Measurements from ENCODE around the gene MPL.

Gene MPL

GRCh38 chr1:43302721-43303470, 34.7 kb upstream of the MPL start:
- H3K36me3 ChIP-seq (replicated peaks) = no peaks in the 10 kb centered on the region
- H3K27me3 ChIP-seq (ENCODE audit: low read depth) = no peaks in the 10 kb centered on the region
- no peak overlapping the region for H3K4me3 ChIP-seq
- DNase-seq (ENCODE audit: low spot score in 2 of 2) = no peak
- H3K9me3 ChIP-seq = no peaks in the 10 kb centered on the region
- in situ Hi-C loops (cut with MboI; ENCODE audit: low sequenced_read_pairs) = no loop called here
- no peaks in the 10 kb centered on the region for H3K4me1 ChIP-seq

DNA sequence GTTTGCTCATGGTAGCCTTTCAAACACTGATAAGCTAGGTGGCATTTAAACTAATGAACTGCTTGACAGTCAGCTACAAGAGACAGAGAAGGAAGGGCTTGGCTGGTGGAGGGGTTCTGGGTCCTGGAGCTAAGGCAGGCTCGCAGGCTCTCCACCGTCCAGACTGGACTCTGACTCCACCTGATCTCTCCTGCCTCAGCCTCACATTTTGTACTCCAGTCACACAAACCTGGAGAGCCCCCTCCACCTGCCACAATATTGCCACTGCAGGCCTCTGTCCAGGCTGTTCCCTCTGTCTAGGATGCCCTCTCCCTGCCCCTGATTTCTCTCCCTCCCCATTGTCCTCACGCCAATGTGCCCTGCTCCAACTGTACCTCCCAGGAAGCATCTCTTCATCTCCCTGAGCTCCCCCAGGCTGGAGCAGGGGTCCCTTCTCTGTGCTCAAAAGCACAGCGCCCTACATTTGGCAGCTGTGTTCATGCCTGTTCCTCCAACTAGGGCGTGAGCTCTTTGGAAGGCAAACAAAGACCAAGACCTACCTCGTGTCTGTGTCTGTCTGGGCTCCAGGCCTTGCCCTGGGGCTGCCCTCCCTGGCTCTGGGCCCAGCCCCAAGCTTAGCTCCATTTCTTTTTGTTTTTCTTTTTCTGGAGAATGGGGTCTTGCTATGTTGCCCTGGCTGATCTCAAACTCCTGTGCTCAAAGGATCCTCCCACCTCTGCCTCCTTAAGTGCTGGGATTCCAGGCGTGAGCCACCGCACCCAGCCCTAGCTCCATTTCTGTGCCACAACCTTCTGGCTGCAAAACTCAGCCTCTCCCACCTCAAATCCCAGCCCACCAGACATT, 33.9 kb upstream of the MPL start:
- H3K36me3 ChIP-seq (replicated peaks) = no peaks in the 10 kb centered on the region
- H3K27me3 ChIP-seq (ENCODE audit: low read depth) = no peaks in the 10 kb centered on the region
- no peaks in the 10 kb centered on the region for H3K9me3 ChIP-seq
- H3K4me1 ChIP-seq = no peaks in the 10 kb centered on the region
- H3K4me3 ChIP-seq = no peak overlapping the region
- in situ Hi-C loops (cut with MboI; ENCODE audit: low sequenced_read_pairs) = no loop called here
- no peak for DNase-seq (ENCODE audit: low spot score in 2 of 2)

DNA sequence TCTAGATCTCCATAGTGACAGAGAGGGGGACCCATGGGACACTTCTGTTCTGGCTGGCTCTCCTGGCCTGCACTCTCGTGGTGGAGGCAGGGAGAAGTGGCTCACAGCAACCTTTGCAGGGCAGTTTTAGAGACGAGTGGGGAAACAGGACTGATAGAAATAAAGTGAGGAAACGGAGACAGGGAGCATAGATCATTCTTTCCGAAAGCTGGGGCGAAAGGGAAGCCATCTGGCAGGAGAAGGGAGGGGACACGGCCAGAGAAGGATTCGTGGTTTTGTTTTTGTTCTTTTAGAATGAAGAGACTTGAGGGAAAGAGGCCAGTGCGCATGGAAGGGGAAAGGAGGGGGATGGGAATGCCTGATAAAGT, 33.3 kb upstream of the MPL start:
- no peaks in the 10 kb centered on the region for H3K4me1 ChIP-seq
- no peaks in the 10 kb centered on the region for H3K27me3 ChIP-seq (ENCODE audit: low read depth)
- H3K36me3 ChIP-seq (replicated peaks) = no peaks in the 10 kb centered on the region
- H3K9me3 ChIP-seq = no peaks in the 10 kb centered on the region
- DNase-seq (ENCODE audit: low spot score in 2 of 2) = no peak
- in situ Hi-C loops (cut with MboI; ENCODE audit: low sequenced_read_pairs) = no loop called here
- H3K4me3 ChIP-seq = no peak overlapping the region

DNA sequence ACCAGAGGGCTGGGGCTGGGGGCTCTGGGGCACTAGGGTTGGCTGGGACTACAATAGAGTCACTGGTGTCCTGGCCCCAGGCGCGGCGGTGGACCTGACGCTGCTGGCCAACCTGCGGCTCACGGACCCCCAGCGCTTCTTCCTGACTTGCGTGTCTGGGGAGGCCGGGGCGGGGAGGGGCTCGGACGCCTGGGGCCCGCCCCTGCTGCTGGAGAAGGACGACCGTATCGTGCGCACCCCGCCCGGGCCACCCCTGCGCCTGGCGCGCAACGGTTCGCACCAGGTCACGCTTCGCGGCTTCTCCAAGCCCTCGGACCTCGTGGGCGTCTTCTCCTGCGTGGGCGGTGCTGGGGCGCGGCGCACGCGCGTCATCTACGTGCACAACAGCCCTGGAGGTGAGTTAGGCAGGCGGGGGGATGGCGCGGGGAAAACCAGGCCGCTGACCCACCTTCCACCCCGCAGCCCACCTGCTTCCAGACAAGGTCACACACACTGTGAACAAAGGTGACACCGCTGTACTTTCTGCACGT, 32.8 kb upstream of the MPL start:
- DNase-seq (ENCODE audit: low spot score in 2 of 2) = no peak
- H3K4me3 ChIP-seq = no peak overlapping the region
- no peaks in the 10 kb centered on the region for H3K9me3 ChIP-seq
- no peaks in the 10 kb centered on the region for H3K27me3 ChIP-seq (ENCODE audit: low read depth)
- H3K4me1 ChIP-seq = no peaks in the 10 kb centered on the region
- no peaks in the 10 kb centered on the region for H3K36me3 ChIP-seq (replicated peaks)
- in situ Hi-C loops (cut with MboI; ENCODE audit: low sequenced_read_pairs) = no loop called here

DNA sequence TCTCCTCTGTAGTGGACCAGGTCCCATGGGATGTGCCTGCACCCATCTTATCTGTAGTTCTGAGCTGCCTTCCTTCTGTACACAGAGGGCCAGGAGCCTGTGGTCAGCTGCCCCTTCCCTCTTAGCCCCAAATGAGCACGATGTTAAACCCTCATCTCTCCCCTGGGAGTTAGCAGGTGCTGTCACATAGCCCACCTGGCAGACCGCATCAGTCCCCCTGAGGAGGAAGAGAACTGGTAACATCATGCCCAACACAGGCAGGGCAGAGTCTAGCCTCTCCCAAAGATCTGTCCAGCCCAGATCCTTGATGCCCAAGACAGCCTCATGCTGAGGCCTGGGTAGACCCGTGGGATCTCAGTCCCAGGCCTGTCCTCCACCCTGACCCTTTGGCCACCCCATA, 32.2 kb upstream of the MPL start:
- Histone ChIP-seq H3K36me3 (replicated peaks) (no peaks in the 10 kb centered on the region), H3K4me1 (no peaks in the 10 kb centered on the region), H3K4me3 (no peak overlapping the region), H3K27me3 (ENCODE audit: low read depth) (no peaks in the 10 kb centered on the region), H3K9me3 (no peaks in the 10 kb centered on the region)
- DNase-seq (ENCODE audit: low spot score in 2 of 2) = no peak
- in situ Hi-C loops (cut with MboI; ENCODE audit: low sequenced_read_pairs) = no loop called here

GRCh38 chr1:43305926-43306687, 31.5 kb upstream of the MPL start:
- in situ Hi-C loops (cut with MboI; ENCODE audit: low sequenced_read_pairs) = no loop called here

DNA sequence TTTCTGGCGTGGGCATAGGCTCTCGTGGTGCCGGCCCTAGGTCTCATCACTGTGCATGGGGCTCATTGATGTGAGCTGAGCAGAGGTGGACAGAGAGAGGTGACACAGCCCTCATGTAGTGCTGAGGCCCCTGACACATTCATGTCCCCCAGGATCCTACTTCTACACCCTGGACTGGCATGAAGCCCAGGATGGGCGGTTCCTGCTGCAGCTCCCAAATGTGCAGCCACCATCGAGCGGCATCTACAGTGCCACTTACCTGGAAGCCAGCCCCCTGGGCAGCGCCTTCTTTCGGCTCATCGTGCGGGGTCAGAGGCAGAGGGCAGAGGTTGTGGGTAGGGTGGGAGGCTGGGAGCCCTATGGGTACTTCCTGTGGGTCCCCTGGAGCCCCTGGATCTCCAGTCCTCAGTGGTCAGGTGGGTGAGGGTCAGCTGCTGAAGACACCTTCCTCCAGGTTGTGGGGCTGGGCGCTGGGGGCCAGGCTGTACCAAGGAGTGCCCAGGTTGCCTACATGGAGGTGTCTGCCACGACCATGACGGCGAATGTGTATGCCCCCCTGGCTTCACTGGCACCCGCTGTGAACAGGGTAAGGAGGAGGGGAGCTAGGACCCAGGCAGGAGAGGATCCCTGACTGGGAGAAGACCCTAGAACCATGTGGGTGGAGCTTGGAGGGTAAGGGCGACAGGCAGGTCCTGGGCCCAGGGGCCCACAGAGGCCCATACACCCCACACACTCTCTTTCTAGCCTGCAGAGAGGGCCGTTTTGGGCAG, 30.7 kb upstream of the MPL start:
- no peaks in the 10 kb centered on the region for H3K9me3 ChIP-seq
- no peaks in the 10 kb centered on the region for H3K27me3 ChIP-seq (ENCODE audit: low read depth)
- H3K4me3 ChIP-seq = no peak overlapping the region
- DNase-seq (ENCODE audit: low spot score in 2 of 2) = no peak
- H3K36me3 ChIP-seq (replicated peaks) = no peaks in the 10 kb centered on the region
- no peaks in the 10 kb centered on the region for H3K4me1 ChIP-seq
- in situ Hi-C loops (cut with MboI; ENCODE audit: low sequenced_read_pairs) = no loop called here

More at GRCh38 chr1:43305926-43306687, 31.5 kb upstream of the MPL start:
- Histone ChIP-seq H3K4me3 (no peak overlapping the region), H3K27me3 (ENCODE audit: low read depth) (no peaks in the 10 kb centered on the region), H3K4me1 (no peaks in the 10 kb centered on the region), H3K9me3 (no peaks in the 10 kb centered on the region), H3K36me3 (replicated peaks) (no peaks in the 10 kb centered on the region)
- no peak for DNase-seq (ENCODE audit: low spot score in 2 of 2)

DNA sequence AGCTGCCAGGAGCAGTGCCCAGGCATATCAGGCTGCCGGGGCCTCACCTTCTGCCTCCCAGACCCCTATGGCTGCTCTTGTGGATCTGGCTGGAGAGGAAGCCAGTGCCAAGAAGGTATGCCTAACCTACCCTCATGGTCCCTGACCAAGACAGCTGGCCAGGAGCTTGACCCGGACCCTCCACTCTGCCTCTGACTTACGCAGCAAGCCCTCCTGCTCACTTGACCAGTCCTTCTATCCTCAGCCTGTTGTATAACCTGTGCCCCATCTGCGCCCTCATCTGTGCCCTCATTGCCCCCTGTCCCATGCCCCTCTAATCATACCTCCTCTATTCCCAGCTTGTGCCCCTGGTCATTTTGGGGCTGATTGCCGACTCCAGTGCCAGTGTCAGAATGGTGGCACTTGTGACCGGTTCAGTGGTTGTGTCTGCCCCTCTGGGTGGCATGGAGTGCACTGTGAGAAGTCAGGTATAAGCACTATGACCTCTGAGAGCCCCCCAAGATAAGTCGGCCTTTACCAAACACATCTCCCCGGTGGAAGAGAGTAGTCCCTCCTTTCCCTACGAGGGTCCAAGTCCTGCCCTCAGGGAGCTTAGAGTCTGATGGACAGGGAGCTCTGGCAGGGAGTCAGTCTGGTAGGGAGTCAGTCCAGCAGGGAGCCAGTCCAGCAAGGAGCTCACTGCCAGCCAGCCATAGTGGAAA, 30.0 kb upstream of the MPL start:
- Histone ChIP-seq H3K9me3 (no peaks in the 10 kb centered on the region), H3K36me3 (replicated peaks) (no peaks in the 10 kb centered on the region), H3K4me3 (no peak overlapping the region), H3K4me1 (no peaks in the 10 kb centered on the region), H3K27me3 (ENCODE audit: low read depth) (no peaks in the 10 kb centered on the region)
- in situ Hi-C loops (cut with MboI; ENCODE audit: low sequenced_read_pairs) = no loop called here
- DNase-seq (ENCODE audit: low spot score in 2 of 2) = no peak

DNA sequence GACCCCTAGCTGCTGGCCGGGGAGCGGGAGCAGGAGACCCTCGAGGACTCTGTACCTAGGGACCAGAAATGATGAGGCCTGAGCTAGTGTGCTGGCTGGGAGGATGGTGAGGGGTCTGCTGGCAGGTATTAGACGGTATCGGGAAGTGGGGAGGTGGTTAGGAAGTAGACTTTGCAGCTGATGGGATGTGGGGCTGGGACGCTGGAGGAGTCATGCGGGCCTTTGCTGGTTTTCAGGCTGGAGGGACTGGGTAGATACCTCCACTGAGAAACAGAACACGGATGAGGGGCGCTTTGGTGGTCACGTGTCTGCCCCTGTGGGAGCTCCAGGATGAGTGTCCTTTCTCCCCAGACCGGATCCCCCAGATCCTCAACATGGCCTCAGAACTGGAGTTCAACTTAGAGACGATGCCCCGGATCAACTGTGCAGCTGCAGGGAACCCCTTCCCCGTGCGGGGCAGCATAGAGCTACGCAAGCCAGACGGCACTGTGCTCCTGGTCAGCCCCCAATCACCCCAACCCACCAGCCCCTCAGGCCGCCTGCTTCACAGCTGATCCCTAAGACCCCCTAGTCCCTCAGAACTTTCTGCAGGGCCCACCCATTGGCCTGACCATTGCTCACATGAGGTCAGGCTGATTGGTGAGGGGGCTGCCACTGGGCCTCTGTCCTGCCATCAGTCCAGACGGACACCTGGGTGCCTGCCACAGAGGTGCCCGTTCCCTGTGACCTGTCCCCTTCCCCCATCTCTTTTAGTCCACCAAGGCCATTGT, 28.8 kb upstream of the MPL start:
- no peaks in the 10 kb centered on the region for H3K36me3 ChIP-seq (replicated peaks)
- H3K27me3 ChIP-seq (ENCODE audit: low read depth) = no peaks in the 10 kb centered on the region
- H3K4me3 ChIP-seq = no peak overlapping the region
- in situ Hi-C loops (cut with MboI; ENCODE audit: low sequenced_read_pairs) = no loop called here
- H3K9me3 ChIP-seq = no peaks in the 10 kb centered on the region
- H3K4me1 ChIP-seq = no peaks in the 10 kb centered on the region
- DNase-seq (ENCODE audit: low spot score in 2 of 2) = no peak

- Histone ChIP-seq H3K9me3 (no peaks in the 10 kb centered on the region), H3K4me3 (no peak overlapping the region), H3K27me3 (ENCODE audit: low read depth) (no peaks in the 10 kb centered on the region), H3K4me1 (no peaks in the 10 kb centered on the region), H3K36me3 (replicated peaks) (no peaks in the 10 kb centered on the region)
- no peak for DNase-seq (ENCODE audit: low spot score in 2 of 2)
- in situ Hi-C loops (cut with MboI; ENCODE audit: low sequenced_read_pairs) = no loop called here
Measured at GRCh38 chr1:43309405-43310025, 28.1 kb upstream of the MPL start.

- in situ Hi-C loops (cut with MboI; ENCODE audit: low sequenced_read_pairs) = no loop called here
- Histone ChIP-seq H3K36me3 (replicated peaks) (no peaks in the 10 kb centered on the region), H3K9me3 (no peaks in the 10 kb centered on the region), H3K27me3 (ENCODE audit: low read depth) (no peaks in the 10 kb centered on the region), H3K4me3 (no peak overlapping the region), H3K4me1 (no peaks in the 10 kb centered on the region)
- no peak for DNase-seq (ENCODE audit: low spot score in 2 of 2)
Measured at GRCh38 chr1:43311521-43311920, 26.1 kb upstream of the MPL start.

DNA sequence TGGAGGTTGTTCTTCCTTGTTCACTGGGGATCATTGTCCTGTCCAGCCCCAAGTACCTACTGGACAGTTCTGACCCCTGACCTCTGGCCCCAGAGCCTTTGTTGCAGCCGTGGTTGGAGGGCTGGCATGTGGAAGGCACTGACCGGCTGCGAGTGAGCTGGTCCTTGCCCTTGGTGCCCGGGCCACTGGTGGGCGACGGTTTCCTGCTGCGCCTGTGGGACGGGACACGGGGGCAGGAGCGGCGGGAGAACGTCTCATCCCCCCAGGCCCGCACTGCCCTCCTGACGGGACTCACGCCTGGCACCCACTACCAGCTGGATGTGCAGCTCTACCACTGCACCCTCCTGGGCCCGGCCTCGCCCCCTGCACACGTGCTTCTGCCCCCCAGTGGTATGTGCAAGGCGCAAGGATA, 25.4 kb upstream of the MPL start:
- DNase-seq (ENCODE audit: low spot score in 2 of 2) = no peak
- in situ Hi-C loops (cut with MboI; ENCODE audit: low sequenced_read_pairs) = no loop called here
- no peak overlapping the region for H3K4me3 ChIP-seq
- H3K4me1 ChIP-seq = no peaks in the 10 kb centered on the region
- no peaks in the 10 kb centered on the region for H3K27me3 ChIP-seq (ENCODE audit: low read depth)
- no peaks in the 10 kb centered on the region for H3K9me3 ChIP-seq
- H3K36me3 ChIP-seq (replicated peaks) = no peaks in the 10 kb centered on the region

Measured in HAP-1 (cell line).